HEK293 (cell line): ENCODE results near the gene EMSY.

Experiments
- CTCF ChIA-PET: fragments of 350-600 bp; formaldehyde crosslinking; extraction: SDS; loops from one replicate; lab custom pipeline; 2021; ENCODE audit warnings: antibody characterized with exemption; lab: Yijun Ruan, JAX
- POLR2A ChIA-PET: fragments of 300-600 bp; formaldehyde crosslinking; extraction: SDS; loops from one replicate; lab custom pipeline; 2020; ENCODE audit warnings: antibody characterized with exemption, inconsistent platforms; lab: Yijun Ruan, JAX
- H3K27ac ChIP-seq: fragments of 200-500 bp; sonication (Bioruptor generic); 2 replicates; pipeline ENCODE4 v1.5.1; 2014; ENCODE audit warnings: low read depth, low read length, control low read depth, inconsistent platforms; ENCODE audit errors: extremely low read depth
- H3K36me3 ChIP-seq, 2 experiments: fragments of 200-500 bp in 1 of 2; sonication (Bioruptor generic) in 1 of 2; 1 replicate in 1 of 2; 2 replicates in 1 of 2; pipeline ENCODE4 v1.5.1; 2014 to 2017; ENCODE audit warnings: inconsistent platforms in 2 of 2, low read length in 2 of 2; ENCODE audit not compliant: control insufficient read depth in 2 of 2, insufficient read depth in 1 of 2
- H3K4me1 ChIP-seq: fragments of 200-500 bp; sonication (Bioruptor generic); 2 replicates; pipeline ENCODE4 v1.5.1; 2014; ENCODE audit warnings: mild to moderate bottlenecking, low read length, inconsistent platforms; ENCODE audit not compliant: control insufficient read depth, insufficient read depth
- H3K4me3 ChIP-seq: 2 replicates; pipeline ENCODE4 v1.5.1; 2011; ENCODE audit warnings: low read depth, mild to moderate bottlenecking, control low read depth, low read length, moderate library complexity
- H3K9me3 ChIP-seq: fragments of 200-500 bp; sonication (Bioruptor generic); 2 replicates; pipeline ENCODE4 v1.5.1; 2014; ENCODE audit warnings: low read depth, low read length, inconsistent platforms; ENCODE audit not compliant: control insufficient read depth, insufficient read depth
- GLIS1 ChIP-seq: fragments of 450-650 bp; formaldehyde crosslinking; IDR thresholded peaks from 2 replicates; pipeline ENCODE4 v1.5.1; 2016; ENCODE audit warnings: missing biosample characterization, missing genetic modification characterization
- HOXA7 ChIP-seq: sonication (generic); formaldehyde crosslinking; IDR thresholded peaks from 2 replicates; pipeline ENCODE4 v1.8.1; 2022; ENCODE audit warnings: missing genetic modification reagents, borderline replicate concordance
- KLF1 ChIP-seq: fragments of 450-650 bp; formaldehyde crosslinking; IDR thresholded peaks from 2 replicates; pipeline ENCODE4 v1.5.1; 2016; ENCODE audit warnings: missing biosample characterization, missing genetic modification characterization
- MYNN ChIP-seq: fragments of 450-650 bp; formaldehyde crosslinking; IDR thresholded peaks from 2 replicates; pipeline ENCODE4 v1.5.1; 2016; ENCODE audit warnings: missing biosample characterization, missing genetic modification characterization, borderline replicate concordance
- PBX3 ChIP-seq: sonication (generic); formaldehyde crosslinking; IDR thresholded peaks from 2 replicates; pipeline ENCODE4 v1.8.1; 2022; ENCODE audit warnings: mild to moderate bottlenecking, moderate library complexity, missing genetic modification reagents
- ZBTB44 ChIP-seq: fragments of 450-650 bp; IDR thresholded peaks from 2 replicates; pipeline ENCODE4 v1.5.1; 2018; ENCODE audit warnings: missing biosample characterization, mild to moderate bottlenecking, missing genetic modification characterization
- ZBTB6 ChIP-seq: fragments of 450-650 bp; formaldehyde crosslinking; IDR thresholded peaks from 2 replicates; pipeline ENCODE4 v1.5.1; 2017; ENCODE audit warnings: missing biosample characterization, missing genetic modification characterization
- ZEB2 ChIP-seq: fragments of 450-650 bp; formaldehyde crosslinking; IDR thresholded peaks from 2 replicates; pipeline ENCODE4 v1.5.1; 2016; ENCODE audit warnings: missing biosample characterization, missing genetic modification characterization
- ZFP41 ChIP-seq: fragments of 450-650 bp; formaldehyde crosslinking; IDR thresholded peaks from 2 replicates; pipeline ENCODE4 v1.5.1; 2016; ENCODE audit warnings: missing biosample characterization, missing genetic modification characterization, borderline replicate concordance
- ZNF138 ChIP-seq: fragments of 450-650 bp; formaldehyde crosslinking; IDR thresholded peaks from 2 replicates; pipeline ENCODE4 v1.5.1; 2016; ENCODE audit warnings: missing biosample characterization, missing genetic modification characterization, borderline replicate concordance
- ZNF239 ChIP-seq: fragments of 450-650 bp; formaldehyde crosslinking; IDR thresholded peaks from 2 replicates; pipeline ENCODE4 v1.5.1; 2016; ENCODE audit warnings: missing biosample characterization, missing genetic modification characterization
- ZNF292 ChIP-seq: fragments of 450-650 bp; formaldehyde crosslinking; IDR thresholded peaks from 2 replicates; pipeline ENCODE4 v1.5.1; 2016; ENCODE audit warnings: low read depth, missing biosample characterization, missing genetic modification characterization, borderline replicate concordance
- ZNF311 ChIP-seq: fragments of 450-650 bp; formaldehyde crosslinking; IDR thresholded peaks from 2 replicates; pipeline ENCODE4 v1.5.1; 2017; ENCODE audit warnings: missing biosample characterization, missing genetic modification characterization, borderline replicate concordance
- ZNF350 ChIP-seq: fragments of 450-650 bp; formaldehyde crosslinking; IDR thresholded peaks from 2 replicates; pipeline ENCODE4 v1.5.0; 2017; ENCODE audit warnings: missing biosample characterization, mild to moderate bottlenecking, missing genetic modification characterization
- ZNF37A ChIP-seq: fragments of 450-650 bp; IDR thresholded peaks from 2 replicates; pipeline ENCODE4 v1.5.1; 2018; ENCODE audit warnings: missing biosample characterization, missing genetic modification characterization
- ZNF404 ChIP-seq: fragments of 450-650 bp; formaldehyde crosslinking; IDR thresholded peaks from 2 replicates; pipeline ENCODE4 v1.5.1; 2017; ENCODE audit warnings: missing biosample characterization, missing genetic modification characterization
- ZNF426 ChIP-seq: fragments of 450-650 bp; formaldehyde crosslinking; IDR thresholded peaks from 2 replicates; pipeline ENCODE4 v1.5.1; 2017; ENCODE audit warnings: missing biosample characterization, missing genetic modification characterization, mild to moderate bottlenecking, inconsistent platforms, moderate library complexity
- ZNF530 ChIP-seq: fragments of 450-650 bp; formaldehyde crosslinking; IDR thresholded peaks from 2 replicates; pipeline ENCODE4 v1.5.1; 2016; ENCODE audit warnings: low read depth, missing biosample characterization, missing genetic modification characterization
- ZNF600 ChIP-seq: fragments of 450-650 bp; formaldehyde crosslinking; IDR thresholded peaks from 2 replicates; pipeline ENCODE4 v1.5.1; 2016; ENCODE audit warnings: missing biosample characterization, missing genetic modification characterization
- ZNF629 ChIP-seq: fragments of 450-650 bp; formaldehyde crosslinking; IDR thresholded peaks from 2 replicates; pipeline ENCODE4 v1.5.1; 2017; ENCODE audit warnings: missing biosample characterization, missing genetic modification characterization
- ZNF704 ChIP-seq: fragments of 450-650 bp; formaldehyde crosslinking; IDR thresholded peaks from 2 replicates; pipeline ENCODE4 v1.5.1; 2016; ENCODE audit warnings: missing biosample characterization, missing genetic modification characterization
- ZNF747 ChIP-seq: fragments of 450-650 bp; formaldehyde crosslinking; IDR thresholded peaks from 2 replicates; pipeline ENCODE4 v1.5.1; 2016; ENCODE audit warnings: missing biosample characterization, missing genetic modification characterization
- ZSCAN16 ChIP-seq: fragments of 450-650 bp; formaldehyde crosslinking; IDR thresholded peaks from 2 replicates; pipeline ENCODE4 v1.5.1; 2016; ENCODE audit warnings: missing biosample characterization, missing genetic modification characterization

Gene EMSY

GRCh38 chr11:76480241-76480640 lies 35.4 kb downstream of the EMSY start:
- no peak overlapping the region for H3K4me3 ChIP-seq
- no peak overlapping the region for H3K27ac ChIP-seq
- no peaks in the 10 kb centered on the region for H3K4me1 ChIP-seq
- CTCF ChIA-PET = no interaction called here
- POLR2A ChIA-PET = no interaction called here
- peaks cover 0 to 30% of the 10 kb centered on the region in 2 experiments; a peak in 1 of 3 replicates for H3K36me3 ChIP-seq
- H3K9me3 ChIP-seq = no peaks in the 10 kb centered on the region
- TF ChIP-seq ZNF311 (tag by site-specific recombination) (no peak), ZNF350 (tag by site-specific recombination) (no peak), ZNF292 (tag by site-specific recombination) (no peak), ZNF629 (tag by site-specific recombination) (no peak), ZSCAN16 (no peak), ZNF704 (tag by site-specific recombination) (no peak), ZNF138 (tag by site-specific recombination) (no peak), ZBTB6 (tag by site-specific recombination) (no peak), ZNF600 (no peak), ZEB2 (tag by site-specific recombination) (no peak), ZNF530 (no peak), PBX3 (CRISPR knock-in tag) (no peak), ZBTB44 (tag by site-specific recombination) (no peak), HOXA7 (CRISPR knock-in tag) (no peak), ZNF239 (no peak), KLF1 (tag by site-specific recombination) (no peak)

GRCh38 chr11:76491644-76492043 lies 46.8 kb downstream of the EMSY start:
- H3K4me1 ChIP-seq = no peaks in the 10 kb centered on the region
- no peak for TF ChIP-seq GLIS1 (tag by site-specific recombination)
- no peak for TF ChIP-seq ZNF404
- no peak for TF ChIP-seq ZNF426
- TF ChIP-seq MYNN (tag by site-specific recombination) = no peak
- TF ChIP-seq ZNF747 = no peak
- TF ChIP-seq ZFP41 = no peak
- no peak for TF ChIP-seq ZNF37A (tag by site-specific recombination)
- peaks cover 0 to 21% of the 10 kb centered on the region in 2 experiments; a peak in 1 of 3 replicates for H3K36me3 ChIP-seq
- no peak overlapping the region for H3K4me3 ChIP-seq
- H3K27ac ChIP-seq = no peak overlapping the region
- no peaks in the 10 kb centered on the region for H3K9me3 ChIP-seq
- POLR2A ChIA-PET = interaction anchor here (0.6 kb wide), 1 partner anchor 120 kb away, joined by 7 read pairs; no protein-coding TSS in a partner anchor
- CTCF ChIA-PET = no interaction called here
